Subcutaneous adipose tissue (tissue), 4 donors: ENCODE results near the gene MAGI1. TPM values are rescaled to one million over a fixed set of nuclear protein-coding genes. Genes with fewer than 3 reads are reported as not detected.

ENCODE experiments used
- total RNA-seq, 4 donors: library from RNA; depleted of rRNA; stranded (reverse); fragments of >200 nt; gene quantifications; one replicate each; pipeline ENCODE4 v1.1.0, GENCODE V29; 2016
- TF ChIP-seq, protein P1 (sequence below): fragments of 450-650 bp; IDR thresholded peaks from one replicate; pipeline ENCODE4 v1.5.1; 2016; ENCODE audit warnings: low read depth, mild to moderate bottlenecking, control low read depth, antibody characterized with exemption, moderate library complexity

The MAGI1 gene
- total RNA-seq, 4 donors from 2014 or later = 15.3 to 56.9 (median 35.4) TPM

DNA sequence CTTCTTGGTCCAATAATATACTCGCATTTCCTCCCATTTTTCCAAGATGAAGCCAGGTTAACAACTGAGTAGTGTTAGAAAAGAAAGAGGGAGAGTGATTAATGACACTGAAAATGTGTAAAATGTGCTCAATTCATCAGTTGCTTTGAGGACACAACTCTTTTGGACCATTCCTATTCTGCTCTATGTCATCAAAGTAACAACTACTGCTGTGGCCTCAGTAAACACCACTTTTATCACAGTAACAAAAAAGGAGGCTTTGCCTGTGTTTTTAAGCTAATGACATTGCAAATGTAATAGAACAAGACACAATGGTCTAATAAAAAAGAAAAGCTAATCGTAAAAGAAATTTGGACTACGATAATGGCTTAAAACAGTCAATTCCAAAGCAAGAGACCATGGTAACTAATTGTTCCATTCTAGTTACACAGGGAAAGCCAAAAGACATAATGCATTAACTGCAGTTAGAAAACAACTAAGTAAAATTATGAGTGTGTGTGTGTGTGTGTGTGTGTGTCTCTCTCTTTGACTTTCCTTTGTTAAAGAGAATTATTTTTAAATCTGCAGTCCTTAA is 221.1 kb downstream of the MAGI1 start:
- TF ChIP-seq, protein P1, sequence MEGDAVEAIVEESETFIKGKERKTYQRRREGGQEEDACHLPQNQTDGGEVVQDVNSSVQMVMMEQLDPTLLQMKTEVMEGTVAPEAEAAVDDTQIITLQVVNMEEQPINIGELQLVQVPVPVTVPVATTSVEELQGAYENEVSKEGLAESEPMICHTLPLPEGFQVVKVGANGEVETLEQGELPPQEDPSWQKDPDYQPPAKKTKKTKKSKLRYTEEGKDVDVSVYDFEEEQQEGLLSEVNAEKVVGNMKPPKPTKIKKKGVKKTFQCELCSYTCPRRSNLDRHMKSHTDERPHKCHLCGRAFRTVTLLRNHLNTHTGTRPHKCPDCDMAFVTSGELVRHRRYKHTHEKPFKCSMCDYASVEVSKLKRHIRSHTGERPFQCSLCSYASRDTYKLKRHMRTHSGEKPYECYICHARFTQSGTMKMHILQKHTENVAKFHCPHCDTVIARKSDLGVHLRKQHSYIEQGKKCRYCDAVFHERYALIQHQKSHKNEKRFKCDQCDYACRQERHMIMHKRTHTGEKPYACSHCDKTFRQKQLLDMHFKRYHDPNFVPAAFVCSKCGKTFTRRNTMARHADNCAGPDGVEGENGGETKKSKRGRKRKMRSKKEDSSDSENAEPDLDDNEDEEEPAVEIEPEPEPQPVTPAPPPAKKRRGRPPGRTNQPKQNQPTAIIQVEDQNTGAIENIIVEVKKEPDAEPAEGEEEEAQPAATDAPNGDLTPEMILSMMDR = no peak

DNA sequence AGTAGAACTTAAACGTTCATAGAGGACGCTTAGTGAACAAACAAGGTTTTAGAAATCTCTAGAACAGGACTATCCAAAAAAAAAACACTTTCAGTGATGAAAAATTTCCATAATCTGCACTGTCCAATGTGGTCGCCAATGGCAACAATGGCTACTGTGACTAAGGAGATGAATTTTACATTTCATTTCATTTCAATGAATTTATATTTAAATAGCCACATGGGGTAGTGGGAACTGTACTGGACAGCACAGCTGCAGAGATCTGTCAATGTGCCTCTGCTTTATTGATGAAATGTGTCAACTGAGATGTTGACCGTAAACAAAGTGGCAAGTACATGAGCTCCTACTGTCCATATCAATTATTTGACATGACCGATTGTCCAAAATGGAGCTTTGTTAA is 222.5 kb downstream of the MAGI1 start:
- TF ChIP-seq, protein P1 = no peak

DNA sequence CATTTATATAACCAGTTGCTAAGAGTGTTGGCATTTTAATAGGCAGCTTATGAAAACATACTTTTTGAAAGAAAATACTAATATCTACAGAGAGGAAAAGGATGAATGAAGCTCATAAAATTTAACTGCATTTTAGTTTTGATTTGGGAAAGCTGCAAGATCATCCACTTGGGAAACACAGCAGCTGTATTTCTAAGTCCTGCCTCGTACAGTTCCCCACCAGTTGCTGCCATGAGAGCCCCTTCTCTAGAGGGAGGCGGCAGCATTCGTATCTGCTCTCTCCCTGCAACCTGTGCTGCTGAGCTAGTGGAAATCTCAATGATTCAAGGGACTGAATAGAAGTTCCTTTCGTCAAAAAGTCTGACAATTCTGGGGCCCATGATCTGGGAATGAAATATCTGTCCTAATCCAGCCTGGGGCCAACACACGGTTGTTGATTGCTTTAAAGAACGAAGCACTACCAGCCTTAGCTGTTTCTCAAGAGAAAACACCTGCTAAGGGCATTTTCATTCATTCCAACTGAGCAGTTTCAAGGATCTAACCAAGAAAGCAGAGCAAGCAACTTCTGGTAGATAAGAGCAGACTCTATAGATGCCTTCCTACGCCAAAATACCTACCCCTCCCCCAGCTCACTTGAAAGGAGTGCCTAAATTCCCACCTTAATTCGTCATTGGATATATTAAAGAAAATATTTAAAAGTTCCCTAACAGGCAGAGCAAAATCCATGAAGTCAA is 223.7 kb downstream of the MAGI1 start:
- TF ChIP-seq, protein P1 = no peak

DNA sequence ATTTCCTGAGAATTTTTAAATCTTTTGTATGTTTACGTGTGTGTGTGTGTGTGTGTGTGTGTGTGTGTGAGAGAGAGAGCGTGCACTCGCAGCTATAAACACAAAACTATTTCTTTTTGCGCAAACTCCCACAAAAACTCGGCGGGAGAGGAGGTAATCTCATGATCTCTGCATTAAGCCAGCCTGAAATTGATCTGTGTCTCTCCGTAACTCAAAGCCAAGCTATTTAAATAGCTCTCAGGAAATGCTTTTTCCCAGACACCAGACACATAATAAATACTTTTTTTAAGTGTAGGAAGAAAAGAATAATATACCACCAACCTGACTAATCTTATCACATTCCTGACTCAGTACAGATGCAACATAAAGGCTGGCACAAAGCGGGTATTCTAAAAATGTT is 226.8 kb downstream of the MAGI1 start:
- TF ChIP-seq, protein P1 = no peak

DNA sequence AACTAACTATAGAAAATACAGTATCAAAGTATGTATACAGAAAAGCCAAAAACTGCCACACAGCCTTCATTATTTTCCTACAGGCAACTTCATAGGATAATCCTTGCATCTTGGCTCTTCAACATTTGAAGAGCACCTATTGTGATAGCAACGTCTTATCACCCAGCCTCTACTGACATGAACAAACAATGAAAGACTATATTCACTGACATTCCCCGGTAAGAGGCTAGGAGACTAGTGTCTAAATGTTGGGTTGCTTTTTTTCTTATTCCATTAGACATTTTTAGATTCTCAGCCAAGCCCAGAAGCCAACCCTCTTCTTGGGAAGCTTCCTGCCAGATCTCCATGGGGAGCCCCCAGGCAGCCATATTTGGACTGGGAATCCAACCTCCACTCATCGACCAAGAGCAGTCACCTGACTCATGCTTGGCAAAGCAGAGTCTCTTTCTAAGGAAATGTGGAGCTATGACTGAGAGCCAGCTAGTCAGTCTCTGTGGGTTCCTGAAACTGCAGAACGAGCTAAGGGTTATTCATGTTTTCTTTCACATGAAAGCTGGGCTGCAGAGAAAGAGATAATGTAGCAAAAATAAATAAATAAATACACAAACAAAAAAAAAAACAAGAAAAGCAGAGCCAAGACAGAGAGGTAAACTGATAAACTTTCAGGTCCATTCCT is 227.5 kb downstream of the MAGI1 start:
- TF ChIP-seq, protein P1 = no peak

DNA sequence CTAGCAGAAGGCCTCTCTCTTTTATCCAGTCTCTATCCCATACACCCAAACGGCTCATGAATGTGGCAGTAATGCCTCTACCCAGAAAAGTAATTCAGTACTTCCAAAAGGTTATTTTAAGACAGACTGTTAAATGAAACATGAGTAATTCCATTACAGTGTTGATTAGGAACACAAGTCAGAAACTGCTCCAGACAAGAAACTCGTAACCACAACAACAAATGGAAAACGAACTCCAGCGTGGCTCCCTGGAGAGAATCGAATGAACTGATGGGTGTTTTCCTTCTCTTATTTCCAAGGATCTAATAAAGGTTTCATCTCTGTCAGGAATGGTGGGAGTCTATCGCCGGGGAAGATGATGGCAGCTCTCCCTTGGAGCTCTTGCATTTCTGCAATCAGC is 228.4 kb downstream of the MAGI1 start:
- TF ChIP-seq, protein P1 = no peak

DNA sequence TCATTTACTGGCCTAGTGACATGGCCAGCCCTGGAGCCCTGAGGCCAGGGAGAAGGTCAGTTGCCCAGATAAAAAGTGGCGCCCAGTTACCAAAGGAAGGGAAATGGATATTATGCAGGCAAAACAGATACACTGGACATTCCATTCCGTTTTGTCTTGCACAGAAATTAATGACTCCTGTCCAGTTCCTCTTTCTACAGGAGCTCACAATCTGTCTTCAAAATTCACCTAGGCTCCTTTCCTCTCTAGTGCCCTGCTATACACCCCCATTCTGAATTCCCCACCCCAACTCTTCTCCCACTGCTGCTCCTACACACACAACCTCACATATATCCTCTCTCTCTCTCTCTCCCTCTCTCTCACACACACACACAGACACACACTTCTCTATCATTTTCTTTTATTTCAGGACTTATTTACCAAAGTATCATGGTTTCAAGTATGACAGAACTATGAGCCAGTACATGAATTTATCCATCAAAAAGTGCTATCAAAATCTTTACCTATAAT is 229.0 kb downstream of the MAGI1 start:
- TF ChIP-seq, protein P1 = no peak
